ENCODE results near the gene AGK.

AGK gene

GRCh38 chr7:141630621-141631020 is 79.4 kb downstream of the AGK start:
- Histone ChIP-seq H3K27me3 (ENCODE audit: insufficient read depth, poor library complexity, severe bottlenecking) (no peaks in the 10 kb centered on the region), H3K4me3 (replicated peaks; ENCODE audit: insufficient read depth, low read length) (no peak overlapping the region), H3K27ac (replicated peaks) (no peak overlapping the region)
- TF ChIP-seq CTCF (IDR thresholded peaks at IDR 0.05; ENCODE audit: insufficient read depth, low read length): no peak
- no peak for TF ChIP-seq REST (IDR thresholded peaks at IDR 0.05; ENCODE audit: insufficient replicate concordance, low read depth)
- no peak for TF ChIP-seq SPI1 (IDR thresholded peaks at IDR 0.05; ENCODE audit: borderline replicate concordance, low read depth)
- no peak for TF ChIP-seq GABPA (IDR thresholded peaks at IDR 0.05; ENCODE audit: low read depth)
- TF ChIP-seq POLR2AphosphoS5 (IDR thresholded peaks at IDR 0.05; ENCODE audit: low read depth): no peak
- no peak for DNase-seq (ENCODE audit: low read depth in 1 of 2, low spot score in 1 of 2)

- no peak for DNase-seq (ENCODE audit: low read depth in 1 of 2, low spot score in 1 of 2)
- H3K27me3 ChIP-seq (ENCODE audit: insufficient read depth, poor library complexity, severe bottlenecking): no peaks in the 10 kb centered on the region
- H3K4me3 ChIP-seq (replicated peaks; ENCODE audit: insufficient read depth, low read length): no peak overlapping the region
- TF ChIP-seq REST (IDR thresholded peaks at IDR 0.05; ENCODE audit: insufficient replicate concordance, low read depth) (no peak), SPI1 (IDR thresholded peaks at IDR 0.05; ENCODE audit: borderline replicate concordance, low read depth) (no peak), POLR2AphosphoS5 (IDR thresholded peaks at IDR 0.05; ENCODE audit: low read depth) (no peak), CTCF (IDR thresholded peaks at IDR 0.05; ENCODE audit: insufficient read depth, low read length) (no peak), GABPA (IDR thresholded peaks at IDR 0.05; ENCODE audit: low read depth) (no peak)
- H3K27ac ChIP-seq (replicated peaks): no peak overlapping the region
These were observed 80.3 kb downstream of the AGK start for GRCh38 chr7:141631525-141631924.

GRCh38 chr7:141634065-141634464 is 82.9 kb downstream of the AGK start:
- no peak overlapping the region for H3K27ac ChIP-seq (replicated peaks)
- H3K27me3 ChIP-seq (ENCODE audit: insufficient read depth, poor library complexity, severe bottlenecking): no peaks in the 10 kb centered on the region
- no peak overlapping the region for H3K4me3 ChIP-seq (replicated peaks; ENCODE audit: insufficient read depth, low read length)
- TF ChIP-seq CTCF (IDR thresholded peaks at IDR 0.05; ENCODE audit: insufficient read depth, low read length) (no peak), REST (IDR thresholded peaks at IDR 0.05; ENCODE audit: insufficient replicate concordance, low read depth) (no peak), SPI1 (IDR thresholded peaks at IDR 0.05; ENCODE audit: borderline replicate concordance, low read depth) (no peak), GABPA (IDR thresholded peaks at IDR 0.05; ENCODE audit: low read depth) (no peak), POLR2AphosphoS5 (IDR thresholded peaks at IDR 0.05; ENCODE audit: low read depth) (no peak)
- no peak for DNase-seq (ENCODE audit: low read depth in 1 of 2, low spot score in 1 of 2)

All from HL-60 (cell line).